Omental fat pad (tissue), 4 donors: ENCODE data around the gene ZNF483. TPM values are rescaled to one million over a fixed set of nuclear protein-coding genes. Genes with fewer than 3 reads are reported as not detected.

ENCODE experiments used
- ATAC-seq: fragments of 150-250 bp; one replicate; pipeline ENCODE4 v1.9.1; 2016; ENCODE audit warnings: mild to moderate bottlenecking, moderate library complexity; ENCODE audit not compliant: low FRiP score
- DNase-seq: peaks from one replicate; pipeline ENCODE4 v3.0.0-alpha.2; 2019; ENCODE audit warnings: low spot score
- CTCF ChIP-seq, 3 donors: fragments of 450-650 bp; IDR thresholded peaks; one replicate each; pipeline ENCODE4 v1.5.1; 2016 to 2017; ENCODE audit warnings: antibody characterized with exemption in 3 of 3, mild to moderate bottlenecking in 3 of 3, moderate library complexity in 2 of 3
- total RNA-seq, 4 donors: library from RNA; depleted of rRNA; stranded (reverse); fragments of >200 nt; gene quantifications; one replicate each; pipeline ENCODE4 v1.1.0, GENCODE V29; 2016

Gene ZNF483
- total RNA-seq, 4 donors from 2014 or later = 2.8 to 11.9 (median 3.7) TPM

DNA sequence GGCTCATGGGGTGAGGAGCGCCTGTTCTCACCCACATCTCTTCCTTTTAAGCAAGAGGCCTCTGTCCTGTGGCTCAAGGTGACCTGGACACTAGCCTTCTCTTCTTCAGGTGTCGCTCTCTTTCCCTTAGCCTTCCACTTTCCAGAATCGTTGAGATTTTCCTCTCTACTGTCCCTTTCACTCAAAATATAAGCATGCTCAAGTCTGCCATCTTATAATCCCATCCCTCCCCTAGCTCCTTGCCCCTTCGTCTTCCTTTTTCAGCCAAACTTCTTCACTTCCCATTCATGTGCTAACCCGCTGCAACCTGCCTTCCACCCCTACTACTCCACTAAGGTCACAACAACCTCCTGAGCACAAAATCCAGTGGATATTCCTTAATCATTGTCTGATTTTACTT is 61.4 kb downstream of the ZNF483 start:
- no peak for TF ChIP-seq CTCF (IDR thresholded peaks at IDR 0.05)
- ATAC-seq (no peak), DNase-seq (no peak)

- TF ChIP-seq CTCF (IDR thresholded peaks at IDR 0.05) = no peak
- ATAC-seq (no peak), DNase-seq (no peak)
Observed at GRCh38 chr9:111588846-111589245, 63.9 kb downstream of the ZNF483 start.

DNA sequence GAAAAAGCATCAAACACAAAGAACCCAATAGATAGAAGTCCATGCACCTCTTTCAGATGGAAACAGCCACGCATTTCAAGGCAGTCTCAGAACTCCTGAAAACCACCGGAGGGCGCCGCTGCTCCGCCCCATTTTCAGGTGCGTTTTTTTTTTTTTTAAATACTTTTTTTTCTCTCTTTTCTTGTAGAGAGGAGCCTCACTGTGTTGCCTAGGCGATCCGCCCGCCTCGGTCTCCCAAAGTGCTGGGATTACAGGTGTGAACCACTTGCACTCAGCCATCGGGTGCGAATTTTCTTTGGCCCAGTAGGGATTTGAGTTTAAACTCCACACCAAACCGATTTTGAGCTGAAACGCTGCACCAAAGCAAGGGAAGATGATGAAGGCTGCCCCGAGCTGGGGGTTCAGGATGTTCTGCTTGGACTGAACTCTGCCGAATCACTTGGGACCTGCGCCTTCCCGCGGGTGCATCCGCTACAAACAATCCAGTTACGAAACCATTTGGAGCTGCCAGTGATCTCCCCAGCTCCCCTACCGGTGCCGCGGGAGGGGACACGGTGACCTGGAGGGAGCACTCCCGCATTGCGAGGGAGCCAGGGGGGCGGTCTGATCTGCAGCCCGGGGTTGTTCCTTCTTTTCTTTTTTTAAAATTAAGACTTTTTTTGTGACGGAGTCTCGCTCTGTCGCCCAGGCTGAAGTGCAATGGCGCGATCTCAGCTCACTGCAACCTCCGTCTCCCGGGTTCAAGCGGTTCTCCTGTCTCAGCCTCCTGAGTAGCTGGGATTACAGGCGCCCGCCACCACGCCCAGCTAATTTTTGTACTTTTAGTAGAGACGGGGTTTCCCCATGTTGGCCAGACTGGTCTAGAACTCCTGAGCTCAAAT is 73.1 kb downstream of the ZNF483 start:
- TF ChIP-seq CTCF (IDR thresholded peaks at IDR 0.05) = no peak
- ATAC-seq = peak; percentile 30
- no peak for DNase-seq

GRCh38 chr9:111598733-111599091 is 73.7 kb downstream of the ZNF483 start:
- peak; percentile 56 for DNase-seq
- TF ChIP-seq CTCF (IDR thresholded peaks at IDR 0.05) = no peak
- ATAC-seq = peak; percentile 80

DNA sequence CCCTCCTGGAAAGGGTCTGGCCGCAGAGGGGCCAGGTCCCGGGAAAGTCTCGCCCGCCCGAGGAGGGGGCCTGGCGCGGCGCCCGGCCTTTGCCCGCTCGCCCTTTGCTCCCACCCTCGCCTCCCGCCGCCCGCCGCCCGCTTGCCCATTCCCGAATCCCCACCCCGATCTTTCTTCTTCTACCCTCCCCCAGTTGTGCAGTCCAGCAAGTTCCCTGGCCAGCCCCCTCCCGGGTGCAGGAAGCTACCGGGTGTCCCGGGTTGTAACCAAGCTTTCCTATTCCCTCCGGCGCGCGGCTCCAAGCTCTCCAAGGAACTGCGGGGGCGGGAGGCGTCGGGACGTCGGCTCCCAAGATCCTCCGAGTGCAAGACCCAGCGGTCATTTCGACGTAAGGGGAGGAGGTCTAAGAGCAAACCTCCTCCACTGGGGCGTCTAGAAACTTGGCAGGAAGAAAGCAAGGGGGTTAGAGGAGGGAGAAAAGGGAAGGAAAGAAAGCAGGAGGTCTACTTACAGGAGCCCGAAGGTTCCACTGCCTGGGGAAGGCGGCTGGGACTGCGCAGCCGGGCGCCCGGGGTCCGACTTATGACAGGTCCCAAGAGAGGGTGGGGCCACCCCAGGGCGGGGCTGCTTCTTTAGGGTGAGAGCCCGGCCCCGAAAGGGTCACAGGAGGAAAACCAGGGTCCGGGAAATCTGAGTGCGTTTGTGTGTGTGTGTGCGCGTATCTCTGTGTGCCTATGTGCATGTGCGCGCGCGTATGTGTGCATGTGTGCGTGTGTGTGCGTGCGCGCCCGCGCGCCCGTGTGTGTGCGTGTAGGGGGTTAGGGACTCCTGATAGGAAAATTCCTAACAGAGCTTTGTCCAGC is 74.3 kb downstream of the ZNF483 start, which contains the start of gene PTGR1:
TSS of gene PTGR1 (minus strand) at position 556 of the 863 bp plus-strand sequence. CDS start 2,225 bp downstream, outside the sequence.
- no peak for TF ChIP-seq CTCF (IDR thresholded peaks at IDR 0.05)
- ATAC-seq (peak; percentile 78), DNase-seq (peak; percentile 62)

DNA sequence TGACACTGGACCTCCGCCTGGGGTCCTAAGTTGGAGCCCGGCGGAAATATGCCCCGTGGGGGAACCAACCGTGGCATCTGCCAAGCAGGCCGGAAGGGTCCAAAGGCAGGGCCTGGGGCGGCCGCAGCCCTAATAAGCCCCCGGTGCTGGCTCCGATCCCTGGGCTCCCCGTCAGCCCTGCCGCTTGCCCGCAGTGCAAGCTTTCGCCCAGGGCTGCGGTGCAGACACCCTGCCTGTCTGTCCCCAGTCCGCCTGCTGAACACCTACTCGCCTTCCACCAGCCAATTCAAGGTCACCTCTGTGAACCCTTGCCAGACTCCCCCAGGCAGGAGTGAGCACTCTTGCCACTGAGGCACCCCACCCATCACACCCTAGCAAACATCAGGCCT is 75.0 kb downstream of the ZNF483 start:
- no peak for TF ChIP-seq CTCF (IDR thresholded peaks at IDR 0.05)
- no peak for DNase-seq
- ATAC-seq = no peak
